ENCODE data around the gene MSI2. TPM values are rescaled to one million over a fixed set of nuclear protein-coding genes. Genes with fewer than 3 reads are reported as not detected.

MSI2 gene
- total RNA-seq, 2 experiments from 2014 or later, result 59.6 to 61.7 TPM

DNA sequence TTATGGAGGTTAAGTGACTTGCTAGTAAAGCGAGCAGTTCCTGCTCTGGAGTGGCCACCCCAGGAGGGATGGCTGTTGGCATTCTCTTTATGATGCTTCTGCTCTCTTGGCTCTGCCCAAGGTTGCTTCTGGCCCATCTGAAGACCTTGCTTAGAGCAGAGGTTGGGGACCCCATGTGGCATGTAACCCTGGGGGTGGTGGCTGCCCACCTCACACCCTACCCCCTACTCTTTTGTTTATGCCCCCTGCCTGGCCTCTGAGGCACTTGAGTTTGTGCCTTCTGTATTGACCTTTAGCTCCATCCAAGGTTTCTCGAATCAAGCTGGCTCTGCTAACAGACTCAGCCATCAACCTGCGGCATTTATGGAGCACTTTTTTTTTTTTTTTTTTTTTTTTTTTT is 214.6 kb downstream of the MSI2 start:
- ChIA-PET CTCF (interaction anchor here (2.3 to 3.0 kb wide), 2 partner anchors 227 to 228 kb away, joined by 10 to 12 read pairs; no protein-coding TSS in a partner anchor), POLR2A (no interaction called here)
- DNase-seq, result no peak
- H3K4me1 Mint-ChIP-seq (ENCODE audit: low read depth), result peaks cover 24% of the 10 kb centered on the region
- H3K4me3 Mint-ChIP-seq, result no peak overlapping the region
- ATAC-seq, result no peak
- peaks cover 5% of the 10 kb centered on the region for H3K36me3 Mint-ChIP-seq (ENCODE audit: low read depth)
- no peak overlapping the region for H3K27ac Mint-ChIP-seq
- H3K27me3 Mint-ChIP-seq, result no peaks in the 10 kb centered on the region
- TF ChIP-seq, protein P1, sequence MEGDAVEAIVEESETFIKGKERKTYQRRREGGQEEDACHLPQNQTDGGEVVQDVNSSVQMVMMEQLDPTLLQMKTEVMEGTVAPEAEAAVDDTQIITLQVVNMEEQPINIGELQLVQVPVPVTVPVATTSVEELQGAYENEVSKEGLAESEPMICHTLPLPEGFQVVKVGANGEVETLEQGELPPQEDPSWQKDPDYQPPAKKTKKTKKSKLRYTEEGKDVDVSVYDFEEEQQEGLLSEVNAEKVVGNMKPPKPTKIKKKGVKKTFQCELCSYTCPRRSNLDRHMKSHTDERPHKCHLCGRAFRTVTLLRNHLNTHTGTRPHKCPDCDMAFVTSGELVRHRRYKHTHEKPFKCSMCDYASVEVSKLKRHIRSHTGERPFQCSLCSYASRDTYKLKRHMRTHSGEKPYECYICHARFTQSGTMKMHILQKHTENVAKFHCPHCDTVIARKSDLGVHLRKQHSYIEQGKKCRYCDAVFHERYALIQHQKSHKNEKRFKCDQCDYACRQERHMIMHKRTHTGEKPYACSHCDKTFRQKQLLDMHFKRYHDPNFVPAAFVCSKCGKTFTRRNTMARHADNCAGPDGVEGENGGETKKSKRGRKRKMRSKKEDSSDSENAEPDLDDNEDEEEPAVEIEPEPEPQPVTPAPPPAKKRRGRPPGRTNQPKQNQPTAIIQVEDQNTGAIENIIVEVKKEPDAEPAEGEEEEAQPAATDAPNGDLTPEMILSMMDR (IDR thresholded peaks at IDR 0.05), result no peak
- intact Hi-C loops (cut with micrococcal nuclease), result no loop called here
- no peaks in the 10 kb centered on the region for H3K9me3 Mint-ChIP-seq

DNA sequence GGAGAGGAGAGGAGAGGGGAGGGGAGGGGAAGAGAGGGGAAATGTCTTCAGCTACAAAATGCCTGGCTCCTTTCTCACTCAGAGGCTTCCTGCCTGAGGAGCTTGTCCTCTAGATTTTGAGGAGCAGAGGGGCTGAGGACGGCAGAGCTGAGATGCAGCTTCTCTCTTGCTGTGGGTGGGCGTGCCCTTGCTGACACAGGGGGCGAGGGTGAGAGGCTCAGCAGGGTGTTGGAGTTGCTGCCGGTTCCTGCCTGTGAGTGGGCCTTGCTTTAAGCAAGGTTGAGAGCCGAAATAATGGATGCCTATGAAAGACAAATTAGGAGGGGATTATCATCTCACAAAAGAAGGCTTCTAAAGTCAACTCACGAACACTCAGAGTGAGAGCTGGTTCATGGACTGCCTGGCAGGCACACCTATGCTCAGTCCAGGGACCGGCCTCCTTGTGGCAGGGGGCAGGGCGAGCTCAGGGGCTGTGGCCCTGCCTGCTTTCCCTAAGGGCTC is 215.6 kb downstream of the MSI2 start:
- DNase-seq (no peak), ATAC-seq (no peak)
- no peak overlapping the region for H3K27ac Mint-ChIP-seq
- no peaks in the 10 kb centered on the region for H3K27me3 Mint-ChIP-seq
- POLR2A ChIA-PET, result interaction anchor here (0.6 to 1.6 kb wide), 2 partner anchors 11 to 12 kb away, joined by 3 to 4 read pairs; no protein-coding TSS in a partner anchor
- no peaks in the 10 kb centered on the region for H3K9me3 Mint-ChIP-seq
- intact Hi-C loops (cut with micrococcal nuclease), result no loop called here
- peaks cover 22% of the 10 kb centered on the region for H3K4me1 Mint-ChIP-seq (ENCODE audit: low read depth)
- TF ChIP-seq, protein P1 (IDR thresholded peaks at IDR 0.05), result no peak
- CTCF ChIA-PET, result interaction anchor here (1.2 to 3.0 kb wide), 3 partner anchors 10 to 228 kb away, joined by 4 to 12 read pairs (median 6); no protein-coding TSS in a partner anchor
- H3K36me3 Mint-ChIP-seq (ENCODE audit: low read depth), result peaks cover 5% of the 10 kb centered on the region
- H3K4me3 Mint-ChIP-seq, result no peak overlapping the region

DNA sequence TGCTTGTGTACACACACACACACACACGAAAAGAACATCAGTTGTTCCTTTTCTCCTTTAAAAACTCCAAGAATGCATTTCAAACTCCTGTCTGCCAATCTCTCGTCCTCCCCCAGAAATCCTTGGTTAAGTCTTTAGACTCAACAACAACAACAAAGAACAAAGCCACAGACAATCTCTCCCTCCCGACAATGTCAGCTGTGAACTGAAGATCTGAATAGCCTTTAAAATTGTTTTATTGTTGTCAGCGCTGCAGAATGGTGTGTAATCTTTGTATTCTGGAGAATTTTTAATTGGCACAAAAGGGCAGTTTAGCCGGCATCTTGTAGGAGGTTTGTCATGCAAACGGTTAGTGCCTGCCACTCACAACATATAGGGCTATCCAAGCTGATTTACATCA is 219.5 kb downstream of the MSI2 start:
- intact Hi-C loops (cut with micrococcal nuclease), result no loop called here
- ATAC-seq, result no peak
- POLR2A ChIA-PET, result interaction anchor here (1.2 to 2.4 kb wide), 2 partner anchors 11 to 30 kb away, joined by 3 to 9 read pairs; no protein-coding TSS in a partner anchor

DNA sequence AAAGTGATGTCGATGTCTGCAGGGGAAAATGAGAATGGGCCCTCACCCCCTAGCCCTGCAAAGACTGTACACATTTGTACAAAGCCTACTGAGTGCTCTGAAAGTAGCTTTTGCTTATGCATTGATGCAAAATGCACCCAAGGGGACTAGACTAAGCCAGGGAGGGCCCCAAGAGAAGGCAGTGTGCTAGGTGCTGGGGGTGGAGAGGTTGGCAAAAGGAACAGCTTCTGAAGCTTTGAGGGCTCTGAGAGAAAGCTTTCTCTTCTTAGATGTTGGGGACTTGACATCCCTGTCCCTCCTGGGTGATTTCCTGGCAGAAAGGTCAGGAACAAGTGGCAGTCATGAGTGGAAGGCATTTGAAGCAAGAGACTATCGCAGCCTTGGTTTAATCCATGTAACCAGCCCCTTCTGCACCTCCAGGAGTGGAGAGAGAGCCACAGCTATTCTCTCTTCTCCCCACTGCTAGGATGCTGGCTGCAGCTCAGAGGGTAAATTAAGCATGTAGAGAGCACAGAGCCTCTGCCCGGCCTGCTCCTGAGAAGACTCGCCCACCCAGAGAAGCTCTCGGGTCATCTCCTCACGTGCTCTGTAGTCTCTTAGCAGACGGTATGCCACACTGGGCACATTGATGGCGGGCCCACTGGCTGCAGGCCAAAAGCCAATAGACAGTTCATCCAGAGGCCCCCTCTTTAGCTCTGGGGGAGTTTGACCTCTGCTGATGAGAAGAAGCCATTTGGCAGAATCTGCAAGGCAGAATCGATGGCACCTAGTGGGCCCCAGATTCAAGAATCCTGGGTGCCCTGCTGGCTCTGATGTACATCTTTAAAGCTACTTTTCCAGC is 221.4 kb downstream of the MSI2 start:
- no peaks in the 10 kb centered on the region for H3K36me3 Mint-ChIP-seq (ENCODE audit: low read depth)

More for the DNA sequence above, 219.5 kb downstream of the MSI2 start:
- no peaks in the 10 kb centered on the region for H3K9me3 Mint-ChIP-seq
- TF ChIP-seq, protein P1 (IDR thresholded peaks at IDR 0.05), result no peak
- peaks cover 10% of the 10 kb centered on the region for H3K4me1 Mint-ChIP-seq (ENCODE audit: low read depth)
- no peaks in the 10 kb centered on the region for H3K27me3 Mint-ChIP-seq
- no peak overlapping the region for H3K4me3 Mint-ChIP-seq
- H3K36me3 Mint-ChIP-seq (ENCODE audit: low read depth), result no peaks in the 10 kb centered on the region
- H3K27ac Mint-ChIP-seq, result no peak overlapping the region
- CTCF ChIA-PET, result interaction anchor here (1.5 kb wide), 1 partner anchor 196 kb away, joined by 5 read pairs; no protein-coding TSS in a partner anchor
- no peak for DNase-seq

More for the DNA sequence above, 221.4 kb downstream of the MSI2 start:
- TF ChIP-seq, protein P1 (IDR thresholded peaks at IDR 0.05), result no peak
- Mint-ChIP-seq H3K4me3 (no peak overlapping the region), H3K27ac (no peak overlapping the region), H3K9me3 (no peaks in the 10 kb centered on the region), H3K27me3 (no peaks in the 10 kb centered on the region), H3K4me1 (ENCODE audit: low read depth) (peaks cover 27% of the 10 kb centered on the region)
- DNase-seq (no peak), ATAC-seq (no peak)
- ChIA-PET POLR2A (interaction anchor here (1.1 to 2.4 kb wide), 3 partner anchors 9 to 220 kb away, joined by 3 to 9 read pairs (median 3); no protein-coding TSS in a partner anchor), CTCF (interaction anchor here (0.9 to 1.4 kb wide), 2 partner anchors 23 to 36 kb away, joined by 3 read pairs; no protein-coding TSS in a partner anchor)
- intact Hi-C loops (cut with micrococcal nuclease), result no loop called here

All from activated CD8-positive, alpha-beta T cell treated with anti-CD3 and anti-CD28 coated beads for 36 hours (primary cell).